H1 (cell line): ENCODE measurements around the gene KLHL2. TPM values are rescaled to one million over a fixed set of nuclear protein-coding genes. Genes with fewer than 3 reads are reported as not detected.

Experiments
- CTCF ChIA-PET: fragments of 300-600 bp; sonication (Branson Sonifier 250); formaldehyde crosslinking; loops from one replicate; lab custom pipeline; 2021; ENCODE audit not compliant: partially characterized antibody; lab: Charles Lee
- POLR2A ChIA-PET: fragments of 300-600 bp; sonication (Branson Sonifier 250); formaldehyde crosslinking; loops from one replicate; lab custom pipeline; 2021; ENCODE audit warnings: inconsistent platforms; ENCODE audit not compliant: partially characterized antibody; lab: Charles Lee
- DNase-seq, 2 experiments: peaks; one replicate each; pipeline versions ENCODE4 v3.0.0 to v3.0.0-alpha.2; 2010 to 2022; ENCODE audit warnings: low spot score in 2 of 2, low read depth in 1 of 2, mixed read lengths in 1 of 2
- FAIRE-seq: peaks from 2 replicates; lab custom pipeline; 2011; peaks lifted over from hg19 to GRCh38; lab: Jason Lieb, UNC
- H2AFZ ChIP-seq: 2 replicates; pipeline ENCODE4 v1.8.1; 2012; ENCODE audit warnings: low read length, inconsistent platforms
- H2AK5ac ChIP-seq: 2 replicates; pipeline ENCODE4 v1.6.1; 2013; ENCODE audit warnings: low read depth, low read length
- H2BK120ac ChIP-seq: replicated peaks from 2 replicates; pipeline ENCODE3; 2013; ENCODE audit warnings: low read depth, low read length, inconsistent platforms
- H2BK12ac ChIP-seq: 2 replicates; pipeline ENCODE4 v1.6.1; 2013; ENCODE audit warnings: low read depth, low read length
- H2BK15ac ChIP-seq: 2 replicates; pipeline ENCODE4 v1.6.1; 2013; ENCODE audit warnings: low read length
- H2BK20ac ChIP-seq: 2 replicates; pipeline ENCODE4 v1.6.1; 2013; ENCODE audit warnings: low read length
- H2BK5ac ChIP-seq: 2 replicates; pipeline ENCODE4 v1.6.1; 2013; ENCODE audit warnings: low read depth, low read length
- H3K14ac ChIP-seq: 2 replicates; pipeline ENCODE4 v1.6.1; 2013; ENCODE audit warnings: inconsistent platforms; ENCODE audit not compliant: insufficient read length
- H3K18ac ChIP-seq: 2 replicates; pipeline ENCODE4 v1.6.1; 2013; ENCODE audit warnings: low read length; ENCODE audit errors: extremely low read depth
- H3K23ac ChIP-seq: 2 replicates; pipeline ENCODE4 v1.6.1; 2013; ENCODE audit warnings: inconsistent platforms; ENCODE audit not compliant: insufficient read length
- H3K23me2 ChIP-seq: 2 replicates; pipeline ENCODE4 v1.6.1; 2013; ENCODE audit warnings: low read depth, low read length
- H3K27ac ChIP-seq: 2 replicates; pipeline ENCODE4 v1.6.1; 2011; ENCODE audit warnings: low read depth, low read length, inconsistent platforms
- H3K27me3 ChIP-seq, 4 experiments: replicated peaks in 1 of 4; 1 replicate in 1 of 4; 2 replicates in 3 of 4; pipeline versions ENCODE4 v1.6.1 to v1.8.1; 2011 to 2013; ENCODE audit warnings: low read length in 3 of 4, mild to moderate bottlenecking in 3 of 4, inconsistent platforms in 2 of 4, mixed read lengths in 2 of 4, moderate library complexity in 1 of 4; ENCODE audit not compliant: control insufficient read depth in 3 of 4, insufficient read depth in 3 of 4; ENCODE audit errors: extremely low read depth in 1 of 4
- H3K36me3 ChIP-seq, 4 experiments: 2 replicates each; pipeline versions ENCODE4 v1.6.1 to v1.8.1; 2011 to 2013; ENCODE audit warnings: mild to moderate bottlenecking in 4 of 4, low read length in 3 of 4, moderate library complexity in 2 of 4, control low read depth in 1 of 4, inconsistent platforms in 1 of 4; ENCODE audit not compliant: insufficient read depth in 4 of 4, control insufficient read depth in 2 of 4
- H3K4ac ChIP-seq: replicated peaks from 2 replicates; pipeline ENCODE3; 2013; ENCODE audit warnings: low read length, low read depth, mixed read lengths, inconsistent platforms; ENCODE audit not compliant: insufficient read length
- H3K4me1 ChIP-seq, 4 experiments: replicated peaks in 1 of 4; 1 replicate in 1 of 4; 2 replicates in 3 of 4; pipeline versions ENCODE4 v1.6.1 to v1.8.1; 2011 to 2013; ENCODE audit warnings: low read length in 3 of 4, inconsistent platforms in 2 of 4, mixed read lengths in 1 of 4; ENCODE audit not compliant: insufficient read depth in 4 of 4, control insufficient read depth in 3 of 4
- H3K4me2 ChIP-seq, 2 experiments: 2 replicates each; pipeline versions ENCODE4 v1.6.1 to v1.8.1; 2011 to 2013; ENCODE audit warnings: low read depth in 2 of 2, low read length in 2 of 2, control low read depth in 1 of 2, inconsistent platforms in 1 of 2, mild to moderate bottlenecking in 1 of 2; ENCODE audit not compliant: insufficient read depth in 1 of 2
- H3K4me3 ChIP-seq, 4 experiments: fragments of 200-600, 300-600 bp in 1 of 4; sonication (generic), shearing (Covaris generic), sonication (Bioruptor Twin) in 1 of 4; 2 replicates each; pipeline versions ENCODE4 v1.5.1 to v1.8.1; 2011 to 2016; ENCODE audit warnings: low read length in 4 of 4, low read depth in 3 of 4, control low read depth in 2 of 4, inconsistent platforms in 2 of 4, mild to moderate bottlenecking in 2 of 4, mixed read lengths in 1 of 4, moderate library complexity in 1 of 4; ENCODE audit not compliant: insufficient read depth in 2 of 4; ENCODE audit errors: extremely low read depth in 1 of 4
- H3K56ac ChIP-seq: replicated peaks from 2 replicates; pipeline ENCODE3; 2013; ENCODE audit warnings: low read depth, mild to moderate bottlenecking, mixed read lengths, low read length, inconsistent platforms; ENCODE audit not compliant: insufficient read length
- H3K79me1 ChIP-seq: 2 replicates; pipeline ENCODE4 v1.6.1; 2013; ENCODE audit warnings: low read depth, low read length, control low read depth
- H3K79me2 ChIP-seq, 2 experiments: 2 replicates each; pipeline versions ENCODE4 v1.6.1 to v1.8.1; 2012 to 2013; ENCODE audit warnings: low read length in 2 of 2, mild to moderate bottlenecking in 2 of 2, inconsistent platforms in 1 of 2; ENCODE audit not compliant: insufficient read depth in 2 of 2, control insufficient read depth in 1 of 2
- H3K9ac ChIP-seq, 4 experiments: replicated peaks in 1 of 4; 1 replicate in 1 of 4; 2 replicates in 3 of 4; pipeline versions ENCODE4 v1.6.1 to v1.8.1; 2011 to 2013; ENCODE audit warnings: low read depth in 3 of 4, low read length in 3 of 4, control low read depth in 2 of 4, mild to moderate bottlenecking in 2 of 4, moderate library complexity in 2 of 4, inconsistent platforms in 1 of 4; ENCODE audit errors: extremely low read depth in 1 of 4
- H3K9me3 ChIP-seq, 2 experiments: 2 replicates each; pipeline versions ENCODE4 v1.6.1 to v1.8.1; 2012 to 2013; ENCODE audit warnings: mild to moderate bottlenecking in 2 of 2, moderate library complexity in 2 of 2, control low read depth in 1 of 2, inconsistent platforms in 1 of 2, low read depth in 1 of 2, low read length in 1 of 2, mixed read lengths in 1 of 2; ENCODE audit not compliant: insufficient read depth in 2 of 2
- H4K20me1 ChIP-seq, 2 experiments: replicated peaks in 1 of 2; 2 replicates each; pipeline versions ENCODE3 to v1.8.1; 2011 to 2013; ENCODE audit warnings: inconsistent platforms in 2 of 2, low read length in 2 of 2, mild to moderate bottlenecking in 1 of 2; ENCODE audit not compliant: insufficient read depth in 2 of 2, control insufficient read depth in 1 of 2
- H4K5ac ChIP-seq: 2 replicates; pipeline ENCODE4 v1.6.1; 2013; ENCODE audit warnings: low read length, low read depth, mixed read lengths, inconsistent platforms; ENCODE audit not compliant: insufficient read length
- H4K8ac ChIP-seq: 2 replicates; pipeline ENCODE4 v1.8.0; 2013; ENCODE audit warnings: mild to moderate bottlenecking, moderate library complexity, low read length, inconsistent platforms; ENCODE audit not compliant: insufficient read depth; ENCODE audit errors: extremely low read depth
- H4K91ac ChIP-seq: replicated peaks from 2 replicates; pipeline ENCODE3; 2013; ENCODE audit warnings: low read length, mixed read lengths, inconsistent platforms; ENCODE audit not compliant: insufficient read length
- ATF2 ChIP-seq: IDR thresholded peaks from 2 replicates; pipeline ENCODE4 v1.6.1; 2012; ENCODE audit warnings: low read length, inconsistent platforms
- BRCA1 ChIP-seq: IDR thresholded peaks from 2 replicates; pipeline ENCODE4 v1.6.1; 2012; ENCODE audit warnings: low read depth, low read length, improper control_type of control experiment
- CBX5 ChIP-seq: fragments of 300-800, 300-1000 bp; sonication (generic); IDR thresholded peaks from 2 replicates; pipeline ENCODE4 v1.7.1; 2016; ENCODE audit warnings: antibody characterized with exemption, low read length, low read depth
- CEBPB ChIP-seq: IDR thresholded peaks from 2 replicates; pipeline ENCODE4 v1.6.1; 2012; ENCODE audit warnings: low read depth, low read length
- CTBP2 ChIP-seq: IDR thresholded peaks from 2 replicates; pipeline ENCODE4 v1.7.0; 2011; ENCODE audit warnings: borderline replicate concordance, mild to moderate bottlenecking, moderate library complexity, mixed read lengths, low read length; ENCODE audit not compliant: insufficient read depth, insufficient read length
- EZH2 ChIP-seq: fragments of 200-600 bp; sonication (generic); IDR thresholded peaks from 2 replicates; pipeline ENCODE4 v1.7.1; 2012; ENCODE audit warnings: low read depth, mild to moderate bottlenecking, moderate library complexity, low read length, inconsistent platforms; ENCODE audit not compliant: severe bottlenecking
- RXRA ChIP-seq: IDR thresholded peaks from 2 replicates; pipeline ENCODE4 v1.6.1; 2011; ENCODE audit warnings: low read depth, mild to moderate bottlenecking, low read length, moderate library complexity; ENCODE audit not compliant: insufficient read depth
- SIN3A ChIP-seq, 2 experiments: IDR thresholded peaks in 1 of 2; conservative IDR thresholded peaks in 1 of 2; 2 replicates each; pipeline ENCODE4 v1.6.1; 2011 to 2012; ENCODE audit warnings: low read length in 2 of 2, improper control_type of control experiment in 1 of 2, low read depth in 1 of 2, mild to moderate bottlenecking in 1 of 2
- SRF ChIP-seq: IDR thresholded peaks from 2 replicates; pipeline ENCODE4 v1.6.1; 2011; ENCODE audit warnings: mild to moderate bottlenecking, low read depth, low read length, moderate library complexity
- TBP ChIP-seq: IDR thresholded peaks from 2 replicates; pipeline ENCODE4 v1.6.1; 2011; ENCODE audit warnings: low read depth, low read length, improper control_type of control experiment
- WGBS, 2 experiments: shearing (Covaris generic) in 1 of 2; methylation state at CpG; one replicate each; pipeline versions ENCODE4 v1.1.6 to v1.1.7; 2013 to 2015; ENCODE audit warnings: low lambda C conversion rate in 2 of 2, mixed read lengths in 2 of 2, inconsistent platforms in 1 of 2, low coverage in 1 of 2, missing lambda C conversion rate in 1 of 2; ENCODE audit not compliant: insufficient replicate concordance in 2 of 2, insufficient coverage in 1 of 2, insufficient read length in 1 of 2; ENCODE audit errors: extremely low coverage in 1 of 2, missing lambda C conversion rate in 1 of 2; 5-methylcytosine and 5-hydroxymethylcytosine counted together
- polyA plus RNA-seq, 7 experiments: library from polyadenylated mRNA; depleted of rRNA in 3 of 7; stranded (reverse) in 5 of 7; unstranded in 2 of 7; fragments of >200 nt in 5 of 7; fragments of 200-250 nt in 2 of 7; gene quantifications; 1 replicate in 5 of 7; 2 replicates in 1 of 7; 4 replicates in 1 of 7; pipeline versions ENCODE4 v1.2.1 to v1.2.3, GENCODE V29; 2011 to 2013; ENCODE audit warnings: missing spikeins in 2 of 7, mixed read lengths in 2 of 7
- total RNA-seq: library from RNA; stranded (reverse); fragmentation: NEBNext Ultra II Directional; extraction: Animal tissue kit (Norgen Biotek cat#: 25700); gene quantifications from 2 replicates; pipeline ENCODE4 v1.2.1, GENCODE V29; 2021

The KLHL2 gene
- total and polyA plus RNA-seq, 2 of the 8 experiments (the other 6 are each of a cell fraction or from before 2014, with no cell fraction given): 5.2 to 12.0 TPM

- Histone ChIP-seq H3K4me3 (peak overlapping the region; percentile 79 to 99 (median 88); a peak in 5 of 8 replicates), H2AFZ (no peak overlapping the region), H2BK15ac (no peak overlapping the region), H4K20me1 (peaks cover 1 to 2% of the 10 kb centered on the region in 2 experiments), H3K23ac (no peak overlapping the region), H3K4ac (no peak overlapping the region), H3K4me2 (peak overlapping the region; percentile 74 to 87; a peak in 2 of 4 replicates), H3K27ac (no peak overlapping the region), H4K5ac (no peak overlapping the region), H3K79me1 (peaks cover 6% of the 10 kb centered on the region), H3K9ac (no peak overlapping the region), H3K23me2 (peaks cover 11% of the 10 kb centered on the region), H3K79me2 (peaks cover 0 to 47% of the 10 kb centered on the region in 2 experiments; a peak in 3 of 4 replicates), H2BK120ac (no peak overlapping the region), H3K18ac (no peak overlapping the region), H4K91ac (no peak overlapping the region), H3K4me1 (peaks cover 4 to 11% (median 7%) of the 10 kb centered on the region in 4 experiments; a peak in 6 of 7 replicates), H2AK5ac (no peak overlapping the region), H2BK12ac (no peak overlapping the region), H4K8ac (no peak overlapping the region), H2BK20ac (no peak overlapping the region), H3K14ac (no peak overlapping the region), H3K27me3 (peaks cover 0 to 4% (median 2%) of the 10 kb centered on the region in 4 experiments; a peak in 3 of 7 replicates), H2BK5ac (no peak overlapping the region), H3K9me3 (no peaks in the 10 kb centered on the region), H3K56ac (no peak overlapping the region), H3K36me3 (no peaks in the 10 kb centered on the region)
- FAIRE-seq (no peak), DNase-seq (no peak)
- POLR2A ChIA-PET: interaction anchor here (0.6 to 2.2 kb wide), 3 partner anchors 17 to 116 kb away, joined by 3 to 9 read pairs (median 4); no protein-coding TSS in a partner anchor
- CTCF ChIA-PET: interaction anchor here (1.1 to 1.3 kb wide), 2 partner anchors 81 to 135 kb away, joined by 4 to 6 read pairs; no protein-coding TSS in a partner anchor
- 82% methylated on average over 10 of the region's 10 CpGs; no CpG with 5 or more reads in 1 of the 2 experiments for WGBS, 2 experiments
- TF ChIP-seq SRF (no peak), ATF2 (no peak), EZH2 (no peak), SIN3A (conservative IDR thresholded peaks at IDR 0.05 in 1 of 2, IDR thresholded peaks at IDR 0.05 in 1 of 2; ENCODE audit: low read depth in 1 of 2, low read length in 2 of 2) (no peak), CTBP2 (no peak), BRCA1 (no peak), TBP (no peak), RXRA (no peak), CEBPB (no peak), CBX5 (no peak)
Measured at GRCh38 chr4:165208741-165209388, 1.5 kb downstream of the KLHL2 start.
